Muscle of arm (tissue), 12 donors: ENCODE results near the gene SAMD1. TPM values are rescaled to one million over a fixed set of nuclear protein-coding genes. Genes with fewer than 3 reads are reported as not detected.

Experiments
- DNase-seq: peaks from one replicate; pipeline ENCODE4 v3.0.0-alpha.2; 2013
- polyA plus RNA-seq, 12 donors: library from polyadenylated mRNA; unstranded; fragments of 120-200 nt; gene quantifications; one replicate each; pipeline ENCODE4 v1.2.1, GENCODE V29; 2013; ENCODE audit not compliant: insufficient read length in 12 of 12

SAMD1 gene
- polyA plus RNA-seq, 12 donors, result 24.7 to 61.1 (median 39.3) TPM; not detected in 1

DNA sequence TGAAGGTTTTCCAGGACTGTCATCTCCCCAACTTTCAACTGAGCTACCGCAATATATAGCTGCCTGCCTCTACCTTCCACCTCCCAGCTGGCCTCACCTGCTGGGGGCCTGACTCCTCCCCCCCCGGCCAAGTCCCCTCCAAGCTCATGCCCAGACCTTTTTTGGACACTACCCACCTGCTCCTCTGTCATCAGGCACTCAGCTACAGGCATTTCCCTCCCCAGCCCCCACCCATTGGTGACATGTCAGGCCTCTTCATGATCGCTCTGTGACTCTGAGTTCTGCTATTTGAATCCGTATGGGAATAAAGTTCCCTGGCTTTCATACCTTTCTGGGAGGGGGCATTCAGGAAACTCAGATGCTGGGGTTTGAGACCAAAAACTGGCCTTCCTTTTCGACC, 25.2 kb upstream of the SAMD1 start:
- no peak for DNase-seq

DNA sequence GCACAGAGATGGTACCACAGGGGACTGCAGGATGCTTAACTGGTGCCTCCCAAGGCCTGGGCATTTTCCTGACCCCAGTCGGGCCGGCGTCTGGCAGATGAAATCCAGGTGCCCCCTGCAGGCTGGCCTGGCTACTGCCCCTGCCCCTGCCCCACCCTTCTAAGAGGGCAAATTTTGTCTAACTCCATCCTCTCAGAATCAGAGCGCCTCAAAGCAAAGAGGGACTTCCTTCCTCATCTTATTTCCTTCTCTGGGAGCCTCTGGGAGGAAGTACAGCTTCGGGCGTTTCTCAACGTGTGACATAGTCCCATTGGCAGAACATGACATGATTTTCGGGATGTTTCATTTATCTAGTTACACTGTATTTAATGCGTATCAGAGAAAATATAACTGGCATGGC, 24.3 kb upstream of the SAMD1 start:
- DNase-seq, result no peak

DNA sequence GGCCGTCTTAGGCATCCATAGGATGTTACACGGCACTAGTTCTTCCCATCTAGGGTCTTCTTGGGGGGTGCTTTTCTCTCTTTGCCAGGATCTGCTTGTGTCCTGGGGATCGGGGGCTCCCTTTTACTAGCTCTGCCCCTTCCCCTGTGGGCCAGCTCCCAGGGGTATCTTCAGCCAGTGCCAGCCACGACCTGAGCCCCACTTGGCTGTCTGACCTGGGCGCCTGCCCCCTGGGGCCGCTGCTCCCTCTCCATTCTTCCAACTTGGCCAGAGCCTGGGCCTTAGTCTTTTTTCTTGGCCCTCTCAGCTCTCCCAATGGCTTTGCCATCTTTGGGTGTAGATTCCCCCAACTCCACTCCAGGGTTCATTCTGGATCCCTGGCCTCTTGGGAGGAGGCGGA, 23.9 kb upstream of the SAMD1 start:
- DNase-seq, result no peak

DNA sequence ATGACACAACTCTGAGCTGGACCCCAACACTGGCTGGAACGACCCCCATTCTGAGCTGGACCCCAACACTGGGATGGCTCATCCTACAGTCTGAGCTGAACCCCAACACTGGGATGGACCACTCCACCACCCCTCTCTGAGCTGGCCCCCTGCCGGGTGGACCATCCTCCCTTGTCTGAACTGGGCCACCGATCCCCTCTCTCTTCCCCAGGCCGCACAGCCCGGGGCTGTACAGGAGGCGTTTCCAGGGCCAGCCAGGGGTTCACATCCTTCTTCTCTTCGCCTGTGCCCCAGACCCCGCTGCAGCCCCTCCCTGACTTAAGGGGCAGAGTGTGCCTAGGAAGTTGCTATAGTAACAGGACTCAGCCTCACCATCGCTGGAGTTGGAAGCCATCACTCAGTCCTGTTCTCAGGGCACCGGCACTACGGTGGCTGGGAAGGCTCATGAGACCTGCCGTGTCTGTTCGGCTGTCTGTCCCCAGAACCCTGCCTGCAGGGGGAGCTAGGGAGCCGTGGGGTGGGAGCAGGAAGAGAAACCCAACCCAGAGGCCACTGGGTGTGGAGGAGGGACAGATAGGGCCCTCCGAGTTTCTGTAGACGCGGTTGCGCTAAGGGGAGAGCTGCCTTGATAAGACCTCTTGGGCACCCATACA, 23.3 kb upstream of the SAMD1 start:
- no peak for DNase-seq

DNA sequence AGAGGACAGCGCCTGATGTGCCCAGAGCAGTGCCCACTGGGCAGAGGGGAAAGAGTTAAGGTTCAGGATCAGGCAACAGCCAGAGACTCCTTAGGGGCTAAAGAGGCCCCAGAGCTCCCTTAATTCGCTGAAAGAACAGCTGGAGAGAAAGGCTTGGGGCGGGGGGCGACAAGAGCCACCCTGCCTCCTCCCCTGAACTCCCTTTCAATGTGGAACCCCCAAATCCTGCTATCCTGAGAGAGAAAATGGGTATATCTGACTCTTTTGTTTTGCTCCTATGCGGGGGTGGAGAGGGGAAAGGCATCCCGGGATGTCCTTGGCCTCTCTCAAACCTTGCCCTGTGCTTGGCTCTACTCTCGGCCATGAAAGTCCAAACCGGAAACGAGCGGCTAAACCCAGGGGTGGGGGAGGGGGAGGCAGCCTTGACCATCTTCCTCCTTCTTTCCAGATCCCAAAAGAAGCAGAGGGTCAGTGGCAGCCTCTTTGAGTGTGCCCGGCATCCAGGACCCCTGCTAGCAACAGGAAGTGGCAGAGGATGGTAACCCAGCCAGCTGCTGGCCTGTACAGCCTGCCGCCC, 22.3 kb upstream of the SAMD1 start:
- no peak for DNase-seq

DNA sequence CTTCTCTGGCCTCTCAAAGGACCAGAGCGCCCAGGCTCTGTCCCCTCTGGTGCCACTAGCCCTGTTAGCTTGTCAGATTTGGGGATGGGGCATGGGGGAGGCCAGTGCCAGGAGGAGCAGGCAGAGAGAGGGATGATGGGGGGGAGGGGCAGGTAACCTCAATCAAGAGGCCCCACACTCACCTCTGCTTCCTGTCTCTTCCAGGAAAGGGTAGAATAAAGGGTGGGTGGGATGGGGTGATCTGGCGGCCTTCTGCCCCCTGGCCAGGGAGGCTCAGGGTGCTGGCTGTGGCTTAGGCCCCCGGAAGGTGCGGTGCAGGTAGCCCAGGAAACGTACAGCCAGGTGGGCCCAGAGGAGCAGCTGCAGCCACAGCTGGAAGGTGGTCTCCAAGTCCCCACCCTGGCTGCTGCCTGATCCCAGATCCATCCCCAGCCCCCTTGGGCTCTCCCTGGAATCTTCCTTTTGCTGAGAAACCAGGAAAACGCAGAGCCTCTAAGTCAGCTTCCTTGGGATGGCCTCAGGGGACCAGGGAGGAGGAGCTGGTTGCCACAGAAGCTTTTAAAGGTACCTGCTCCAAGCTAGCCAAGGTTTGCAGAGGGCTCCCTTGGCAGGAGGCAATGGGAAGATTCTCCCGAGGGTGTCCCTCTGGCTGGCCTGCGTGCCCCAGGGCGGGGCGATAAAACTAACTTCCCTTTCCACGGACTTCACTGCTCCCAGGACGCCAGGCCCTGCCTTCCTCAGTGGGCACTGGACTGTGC, 21.7 kb upstream of the SAMD1 start:
- DNase-seq, result no peak

DNA sequence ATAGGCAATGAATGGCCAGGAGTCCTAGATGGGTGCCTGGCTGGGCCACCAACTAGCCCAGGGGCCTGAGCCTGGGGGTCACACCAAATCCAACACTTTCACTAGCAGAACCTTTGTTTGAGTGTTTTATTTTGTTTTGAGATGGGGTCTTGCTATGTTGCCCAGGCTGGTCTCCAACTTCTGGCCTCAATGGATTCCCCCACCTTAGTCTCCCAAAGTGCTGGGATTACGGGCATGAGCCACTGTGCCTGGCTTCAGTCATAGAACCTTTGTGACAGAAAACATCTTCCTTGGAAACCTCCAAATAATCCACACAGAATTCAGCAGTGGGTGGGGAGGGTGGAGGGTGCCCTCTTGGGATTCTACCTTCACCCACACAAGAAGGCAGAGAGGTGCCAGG, 20.9 kb upstream of the SAMD1 start:
- no peak for DNase-seq

DNA sequence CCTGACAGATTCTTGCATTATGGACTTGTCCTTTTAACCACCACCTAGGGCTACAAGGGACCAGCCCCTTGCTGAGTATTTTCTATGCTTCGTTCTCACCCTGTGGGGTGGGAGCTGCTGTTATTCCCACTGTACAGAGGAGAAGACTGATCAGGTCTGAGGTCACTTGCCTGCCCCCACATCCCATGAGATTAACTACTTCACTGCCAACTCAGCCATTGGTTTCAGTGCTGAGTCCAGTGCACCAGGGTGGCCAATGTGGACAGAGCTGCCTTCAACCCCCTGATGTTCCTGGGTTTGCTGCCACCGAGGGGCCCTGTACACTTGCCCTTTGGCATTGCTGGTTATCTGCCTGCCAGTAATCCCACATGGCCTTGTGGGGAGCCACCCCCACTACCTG, 20.1 kb upstream of the SAMD1 start:
- no peak for DNase-seq

DNA sequence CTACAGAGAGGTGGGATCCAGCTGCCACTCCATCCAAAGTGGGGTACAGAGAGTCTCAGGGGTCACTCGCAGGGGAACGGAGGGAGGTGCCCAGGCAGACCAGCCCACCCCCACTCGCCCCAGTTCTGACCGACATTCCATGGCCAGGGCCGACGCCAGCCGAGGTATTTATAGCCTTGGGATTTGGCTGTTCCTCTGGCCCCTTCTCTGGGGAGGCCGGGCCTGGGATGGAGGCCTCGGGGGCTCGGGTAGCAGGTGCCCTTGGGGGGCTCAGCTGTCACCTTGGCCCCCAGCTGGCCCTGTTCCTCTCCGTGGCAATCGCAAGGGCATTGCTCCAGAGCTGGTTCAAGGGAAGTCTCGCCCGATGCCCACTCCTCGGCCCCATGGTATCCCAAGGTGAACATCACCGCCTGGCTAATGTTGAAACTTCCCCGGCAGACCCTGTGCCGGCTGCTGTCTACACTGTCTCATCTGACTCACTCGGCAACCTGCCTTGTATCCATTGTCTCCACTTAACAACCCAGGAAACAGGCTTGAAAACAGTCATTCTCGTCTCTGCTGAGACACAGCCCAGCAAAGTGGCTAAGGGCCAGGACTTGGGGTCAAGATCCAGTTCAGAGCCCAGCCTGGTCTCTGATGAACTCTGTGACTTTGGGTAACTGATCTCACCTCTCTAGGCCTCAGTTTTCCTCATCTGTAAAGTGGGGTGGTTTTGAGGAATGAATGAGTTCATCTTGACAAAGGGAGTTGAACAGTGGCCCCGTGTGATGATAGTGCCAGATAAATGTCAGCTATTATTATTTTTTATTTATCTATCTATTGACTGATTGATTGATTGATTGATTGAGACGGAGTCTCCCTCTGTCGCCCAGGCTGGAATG, 17.3 kb upstream of the SAMD1 start:
- no peak for DNase-seq

DNA sequence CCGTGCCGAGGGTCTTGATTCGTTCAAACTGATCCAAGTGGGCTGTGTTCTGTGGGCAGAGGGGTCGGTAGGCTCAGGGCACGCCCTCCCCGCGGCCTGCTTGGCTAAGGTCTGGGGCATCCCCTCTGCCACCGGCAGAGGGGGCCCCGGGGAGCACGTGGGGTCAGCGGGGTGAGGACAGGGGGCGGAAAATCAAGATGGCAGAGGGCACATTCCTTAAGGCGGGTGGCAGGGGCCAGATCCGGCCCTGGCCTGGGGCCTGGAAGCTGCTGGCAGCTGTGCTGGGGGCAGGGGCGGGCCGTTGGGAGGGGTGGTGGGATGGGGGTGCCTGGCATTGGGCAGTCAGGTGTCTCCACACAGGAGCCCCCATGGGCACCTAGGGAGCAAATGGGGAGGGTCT, 16.3 kb upstream of the SAMD1 start:
- no peak for DNase-seq

DNA sequence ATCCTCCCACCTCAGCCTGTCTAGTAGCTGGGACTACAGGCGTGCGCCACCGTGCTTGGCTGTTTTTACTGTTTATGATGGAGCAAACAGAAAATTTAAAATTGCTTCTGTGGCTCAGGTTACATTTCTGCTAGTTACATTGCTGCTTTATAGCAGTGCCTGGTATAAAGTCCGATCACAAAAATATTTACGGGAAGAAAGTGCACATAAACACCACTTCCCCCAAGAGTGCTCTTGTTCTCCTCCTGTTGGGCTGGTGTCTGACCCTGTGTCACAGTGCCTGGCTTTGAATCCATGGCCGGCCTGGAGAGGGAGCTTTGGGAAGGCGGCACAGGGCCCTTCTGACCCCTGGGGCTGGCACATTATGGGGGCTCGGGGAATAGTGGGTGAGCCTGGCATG, 15.1 kb upstream of the SAMD1 start:
- DNase-seq, result no peak

DNA sequence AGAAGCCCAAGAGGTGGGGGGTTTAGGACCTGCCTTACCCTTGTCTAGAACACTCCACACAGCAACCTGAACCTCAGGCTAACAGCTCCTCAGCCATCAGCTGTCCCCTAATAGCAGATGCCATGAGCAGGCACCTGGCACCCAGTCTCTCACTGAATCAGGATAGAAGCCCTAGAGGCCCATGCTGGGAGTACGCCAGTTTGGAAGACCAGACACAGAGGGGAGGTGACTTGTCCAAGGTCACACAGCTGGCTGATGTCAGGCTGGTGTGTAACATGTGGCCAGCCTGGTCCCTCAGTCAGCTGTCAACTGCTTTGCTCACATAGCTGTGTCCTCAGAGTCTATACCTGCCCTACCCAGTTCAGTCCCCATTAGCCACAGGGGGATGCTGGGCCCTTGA, 12.8 kb upstream of the SAMD1 start:
- no peak for DNase-seq

DNA sequence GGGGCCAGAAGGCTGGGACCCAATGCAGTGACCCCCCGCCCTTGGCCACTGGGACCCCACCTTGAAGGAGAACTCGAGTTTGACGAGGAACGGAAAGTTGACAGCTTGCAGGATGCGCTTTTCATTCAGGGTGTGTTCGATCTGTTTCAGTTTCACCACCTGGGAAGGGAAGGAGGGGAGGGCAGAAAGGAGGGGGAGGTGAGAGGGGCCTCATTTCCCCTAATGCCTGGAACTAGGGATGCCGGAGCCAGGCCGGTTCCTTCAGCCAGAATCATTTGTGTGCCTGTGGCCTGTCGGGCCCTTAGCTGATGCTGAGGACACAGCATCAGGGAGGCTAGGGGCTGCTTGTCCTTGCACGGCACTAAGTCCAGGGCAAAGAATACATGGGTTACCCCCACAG, 12.2 kb upstream of the SAMD1 start:
- DNase-seq, result no peak

DNA sequence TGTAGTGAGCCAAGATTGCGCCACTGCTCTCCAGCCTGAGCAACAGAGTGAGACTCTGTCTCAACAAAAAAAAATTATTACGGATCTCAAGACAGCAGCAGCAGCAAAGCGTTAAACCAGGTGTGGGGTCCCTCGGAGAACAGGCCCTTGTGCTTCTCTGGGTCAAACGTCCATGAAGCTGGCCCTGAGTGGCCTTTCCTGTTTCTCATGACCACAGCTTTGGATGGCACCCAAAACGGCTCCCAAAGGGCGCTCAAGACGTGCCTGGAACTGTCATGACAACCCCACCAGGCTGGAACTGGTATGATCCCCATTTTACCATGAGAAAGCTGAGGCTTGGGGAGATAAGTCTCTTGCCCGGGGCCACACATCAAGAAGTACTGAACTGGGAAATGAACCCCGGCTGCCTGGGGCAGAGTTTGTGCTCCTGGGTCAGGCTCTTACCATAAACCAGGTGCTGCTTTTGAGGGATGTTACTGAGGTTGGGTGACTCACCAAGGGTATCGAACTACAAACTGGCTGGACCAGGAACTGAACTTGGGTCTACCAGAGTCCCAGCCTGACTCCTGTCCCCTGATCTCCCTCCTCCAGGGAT, 11.6 kb upstream of the SAMD1 start:
- DNase-seq, result no peak

DNA sequence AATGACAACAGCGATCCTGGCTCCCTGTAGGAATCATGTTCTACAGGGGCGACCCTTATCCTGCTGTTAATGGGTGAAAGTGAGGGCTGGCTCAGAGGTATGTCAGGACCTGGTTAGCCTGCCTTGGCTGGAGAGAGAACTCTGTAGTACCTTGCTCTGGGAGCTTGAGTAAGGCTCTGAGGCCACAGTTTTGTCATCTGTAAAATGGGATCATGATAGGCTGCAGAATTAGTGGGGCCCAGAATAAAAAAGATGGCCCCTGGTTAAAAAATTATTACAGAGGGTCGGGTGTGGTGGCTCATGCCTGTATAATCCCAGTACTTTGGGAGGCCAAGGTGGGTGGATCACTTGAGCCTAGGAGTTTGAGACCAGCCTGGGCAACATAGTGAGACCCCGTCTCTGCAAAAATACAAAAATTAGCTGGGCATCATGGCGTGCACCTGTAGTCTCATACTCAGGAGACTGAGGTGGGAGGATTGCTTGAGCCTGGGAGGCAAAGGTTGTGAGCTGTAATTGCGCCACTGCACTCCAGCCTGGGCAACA, 10.5 kb upstream of the SAMD1 start:
- DNase-seq, result no peak

DNA sequence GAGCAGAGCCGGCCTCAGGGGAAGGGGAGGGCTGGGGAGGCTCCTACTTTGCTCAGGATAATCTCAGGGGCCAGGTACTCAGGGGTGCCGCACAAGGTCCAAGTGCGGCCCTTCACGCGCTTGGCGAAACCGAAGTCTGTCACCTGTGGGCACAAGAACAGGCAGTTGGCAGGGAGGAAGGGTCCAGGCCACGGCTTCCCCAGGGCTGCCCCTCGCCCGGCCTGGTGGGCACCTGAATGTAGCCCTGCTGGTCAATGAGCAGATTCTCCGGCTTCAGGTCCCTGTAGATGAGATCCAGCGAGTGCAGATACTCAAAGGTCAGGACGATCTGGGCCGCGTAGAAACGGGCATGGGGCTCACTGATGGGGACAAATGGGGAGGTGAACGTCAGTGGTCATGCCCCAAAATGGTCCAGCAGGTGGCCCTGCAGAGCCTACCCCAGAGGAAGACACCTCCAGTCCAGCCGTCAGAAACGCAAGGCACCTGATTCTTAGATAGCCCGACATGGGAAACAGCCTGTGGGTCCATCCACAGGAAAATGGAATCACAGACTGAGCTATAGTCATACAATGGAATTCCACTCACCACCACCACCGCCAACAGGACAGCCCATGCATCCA, 7.1 kb upstream of the SAMD1 start:
- no peak for DNase-seq

DNA sequence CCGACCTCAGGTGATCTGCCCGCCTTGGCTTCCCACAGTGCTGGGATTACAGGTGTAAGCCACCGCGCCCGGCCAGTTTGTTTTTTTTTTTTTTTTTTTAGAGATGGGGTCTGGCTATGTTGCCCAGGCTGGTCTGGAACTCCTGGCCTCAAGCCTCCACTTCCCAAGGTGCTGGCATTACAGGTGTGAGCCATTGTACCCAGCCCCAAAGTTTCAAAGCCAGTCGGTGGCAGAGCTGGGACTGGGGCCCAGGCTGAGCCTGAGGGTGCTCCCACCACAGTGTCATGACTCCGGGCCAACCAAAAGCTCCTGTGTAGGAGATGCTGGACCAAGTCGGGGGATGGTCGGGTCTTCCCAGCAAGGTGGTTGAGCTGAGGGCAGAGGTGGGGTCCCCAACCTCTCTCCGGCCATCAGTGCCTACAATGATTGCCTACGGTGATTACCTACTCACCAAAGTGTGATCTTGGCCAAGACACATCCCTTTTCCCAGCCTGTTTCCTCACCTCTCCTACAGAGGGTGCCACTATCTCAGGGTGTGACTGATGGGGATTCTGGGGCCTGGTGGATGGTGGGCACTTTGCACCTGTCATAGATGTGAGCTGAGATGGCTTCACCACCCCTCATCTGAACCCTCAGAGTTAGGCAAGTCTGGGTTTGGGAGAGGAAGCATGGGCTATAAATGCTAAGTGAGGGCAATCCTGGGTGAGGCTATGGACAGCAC, 5.9 kb upstream of the SAMD1 start:
- DNase-seq, result no peak

DNA sequence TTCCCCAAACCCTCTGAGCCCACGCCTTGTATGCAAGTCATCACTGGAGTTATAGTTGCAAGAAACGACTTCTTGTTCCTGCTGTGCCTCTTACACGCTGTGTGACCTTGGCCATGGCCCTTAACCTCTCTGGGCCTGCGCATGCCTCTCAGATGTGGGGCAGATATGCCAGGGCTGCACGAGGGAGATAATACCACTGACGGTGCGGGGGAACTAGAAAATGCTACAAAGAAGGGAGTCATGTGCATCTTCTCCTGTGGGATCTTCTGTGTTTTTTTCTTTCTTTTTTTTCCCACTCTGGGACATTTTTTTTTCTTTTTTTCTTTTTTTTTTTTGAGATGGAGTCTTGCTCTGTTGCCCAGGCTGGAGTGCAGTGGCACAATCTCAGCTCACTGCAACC, 4.3 kb upstream of the SAMD1 start:
- no peak for DNase-seq

DNA sequence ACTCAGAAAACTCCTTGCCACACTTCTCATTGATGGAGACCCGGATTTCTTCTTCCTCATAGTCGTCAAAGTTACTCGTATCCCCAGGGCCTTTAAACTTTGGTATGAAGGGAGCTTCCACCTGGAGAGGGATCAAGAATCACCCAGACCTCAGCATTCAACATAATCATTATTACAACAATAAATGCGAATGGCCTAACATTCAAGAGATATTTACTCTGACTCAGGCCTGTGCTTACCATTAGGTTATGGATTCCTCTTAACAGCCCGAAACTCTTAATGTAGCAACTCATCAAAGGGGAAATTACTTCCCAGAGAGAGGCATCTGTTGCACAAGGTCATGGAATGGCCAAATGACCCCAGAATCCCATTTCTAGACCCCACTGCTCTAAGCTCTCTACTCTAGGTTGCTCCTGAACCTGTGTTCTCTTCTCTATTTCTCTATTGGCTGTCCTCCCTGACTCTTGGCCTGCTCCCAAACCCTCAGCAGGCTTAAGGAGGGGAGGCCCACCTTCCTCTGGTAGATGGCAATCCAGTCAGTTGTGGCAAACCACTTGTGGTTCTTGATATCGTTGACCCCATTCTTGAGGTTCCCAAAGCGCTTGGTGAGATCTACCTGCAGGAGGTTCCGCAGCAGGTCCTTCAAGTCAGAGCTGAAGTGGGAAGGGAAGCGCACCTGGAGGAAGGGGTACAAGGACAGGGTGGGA, 2.7 kb upstream of the SAMD1 start:
- DNase-seq, result no peak
